ENCODE data around the gene PPFIA3. TPM values are rescaled to one million over a fixed set of nuclear protein-coding genes. Genes with fewer than 3 reads are reported as not detected.
A peak's percentile ranks its signal among the peaks of the same experiment; 100 is the strongest.
"Not testable (repeated sequence)": the region's sequence is repeated elsewhere in the genome, so short reads cannot be mapped to it uniquely, and the experiment has no call there.

PPFIA3 gene
- polyA plus RNA-seq, 2 of the 4 experiments (the other 2 are of a cell fraction) = 3.2 to 7.3 TPM

DNA sequence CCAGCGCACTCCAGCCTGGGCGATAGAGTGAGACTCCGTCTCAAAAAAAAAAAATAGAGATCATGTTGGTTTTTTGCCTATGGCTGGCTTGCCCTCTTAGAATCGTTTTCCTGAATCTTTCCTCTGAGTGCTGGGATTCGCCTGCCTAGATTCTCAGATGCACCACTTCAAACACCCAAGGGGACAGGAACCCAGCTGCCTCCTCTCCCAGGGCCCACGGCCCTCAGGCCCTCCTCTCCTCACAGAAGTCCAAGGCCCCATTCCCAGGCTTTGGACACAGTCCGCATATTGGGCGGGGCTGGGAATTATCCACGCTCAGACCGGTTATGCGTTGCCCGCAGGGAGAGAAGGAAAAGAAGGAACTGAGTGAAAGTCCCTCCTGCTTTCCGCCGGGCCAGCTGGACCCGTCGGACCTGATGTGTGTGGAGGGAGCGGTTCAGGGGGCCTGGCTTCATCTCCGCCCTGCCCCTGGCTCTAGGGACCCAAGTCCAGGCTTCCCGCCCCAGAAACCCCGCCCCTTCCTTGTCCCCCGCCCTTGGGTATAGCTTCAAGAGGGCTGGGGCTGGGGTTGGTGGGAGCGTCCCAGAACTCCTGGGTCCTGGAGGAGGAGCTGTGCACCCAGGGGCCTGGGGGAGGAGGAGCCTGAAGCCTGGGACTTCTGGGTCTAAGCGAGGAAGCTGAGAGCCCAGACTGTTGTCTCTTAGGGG is 5.8 kb downstream of the PPFIA3 start:
- ATAC-seq (no peak), FAIRE-seq (no peak), DNase-seq (ENCODE audit: low read depth in 1 of 2, low spot score in 1 of 2) (no peak)
- CTCF ChIA-PET = interaction anchor here (1.0 to 21.0 kb wide), 6 partner anchors 9 to 101 kb away, joined by 4 to 298 read pairs (median 8); partner anchors contain the start of gene LIN7B
- Histone ChIP-seq H3K9me3 (no peaks in the 10 kb centered on the region), H3K4me1 (peaks cover 12% of the 10 kb centered on the region), H3K4me2 (no peak overlapping the region), H3K27ac (no peak overlapping the region), H3K4me3 (no peak overlapping the region)
- TF ChIP-seq ZSCAN20 (CRISPR knock-in tag; IDR thresholded peaks at IDR 0.05) (no peak), JUN (IDR thresholded peaks at IDR 0.05) (no peak), HOXB13 (CRISPR knock-in tag; IDR thresholded peaks at IDR 0.05; ENCODE audit: low read depth) (no peak), EP300 (IDR thresholded peaks at IDR 0.05) (no peak), CHD2 (IDR thresholded peaks at IDR 0.05; ENCODE audit: low read length, partially characterized antibody) (no peak), RNF2 (IDR thresholded peaks at IDR 0.05; ENCODE audit: borderline replicate concordance, low read depth) (no peak), NPAS2 (CRISPR knock-in tag; IDR thresholded peaks at IDR 0.05; ENCODE audit: borderline replicate concordance) (no peak), PHF8 (IDR thresholded peaks at IDR 0.05; ENCODE audit: borderline replicate concordance, low read depth) (no peak)
- TF ChIP-seq, protein P1, sequence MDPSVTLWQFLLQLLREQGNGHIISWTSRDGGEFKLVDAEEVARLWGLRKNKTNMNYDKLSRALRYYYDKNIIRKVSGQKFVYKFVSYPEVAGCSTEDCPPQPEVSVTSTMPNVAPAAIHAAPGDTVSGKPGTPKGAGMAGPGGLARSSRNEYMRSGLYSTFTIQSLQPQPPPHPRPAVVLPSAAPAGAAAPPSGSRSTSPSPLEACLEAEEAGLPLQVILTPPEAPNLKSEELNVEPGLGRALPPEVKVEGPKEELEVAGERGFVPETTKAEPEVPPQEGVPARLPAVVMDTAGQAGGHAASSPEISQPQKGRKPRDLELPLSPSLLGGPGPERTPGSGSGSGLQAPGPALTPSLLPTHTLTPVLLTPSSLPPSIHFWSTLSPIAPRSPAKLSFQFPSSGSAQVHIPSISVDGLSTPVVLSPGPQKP (IDR thresholded peaks at IDR 0.05; ENCODE audit: low read depth, low read length) = no peak
- TF ChIP-seq, protein P2, sequence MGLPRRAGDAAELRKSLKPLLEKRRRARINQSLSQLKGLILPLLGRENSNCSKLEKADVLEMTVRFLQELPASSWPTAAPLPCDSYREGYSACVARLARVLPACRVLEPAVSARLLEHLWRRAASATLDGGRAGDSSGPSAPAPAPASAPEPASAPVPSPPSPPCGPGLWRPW (IDR thresholded peaks at IDR 0.05) = no peak
- POLR2A ChIA-PET = interaction anchor here (0.9 kb wide), 1 partner anchor 11 kb away, joined by 4 read pairs; the partner anchor contains the start of gene LIN7B
- 79% methylated on average over 20 of the region's 23 CpGs for WGBS (ENCODE audit: missing lambda C conversion rate)

DNA sequence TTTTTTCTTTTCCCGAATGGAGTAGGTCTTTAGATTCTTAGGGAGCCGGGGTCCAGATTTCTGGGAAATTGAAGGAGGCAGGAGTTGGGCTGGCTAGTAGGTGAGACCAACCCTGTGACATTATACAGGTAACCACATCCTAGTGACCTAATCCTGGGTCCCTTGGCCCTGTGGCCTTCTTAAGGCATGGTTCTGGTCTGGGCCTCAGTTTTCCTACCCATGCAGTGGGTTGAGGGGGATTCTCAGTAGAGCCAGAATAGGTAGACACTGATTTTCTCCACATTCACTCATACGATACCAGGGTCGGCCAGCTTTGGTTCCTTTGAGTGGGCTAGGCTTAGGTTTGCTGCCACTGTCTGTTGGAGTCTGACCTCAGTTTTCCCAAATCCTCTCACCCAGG is 7.2 kb downstream of the PPFIA3 start:
- Histone ChIP-seq H3K27ac (no peak overlapping the region), H3K4me2 (no peak overlapping the region), H3K9me3 (no peaks in the 10 kb centered on the region), H3K4me1 (peaks cover 9% of the 10 kb centered on the region; the same call in 2 of the 3 replicates), H3K4me3 (no peak overlapping the region)
- WGBS (ENCODE audit: missing lambda C conversion rate) = 84% methylated on average over 4 of the region's 4 CpGs
- FAIRE-seq (no peak), ATAC-seq (no peak), DNase-seq (ENCODE audit: low read depth in 1 of 2, low spot score in 1 of 2) (no peak)
- CTCF ChIA-PET = interaction anchor here (0.6 to 21.0 kb wide), 6 partner anchors 11 to 508 kb away, joined by 3 to 298 read pairs (median 6); partner anchors contain the start of gene LIN7B
- POLR2A ChIA-PET = interaction anchor here (0.6 to 0.7 kb wide), 3 partner anchors 11 to 49 kb away, joined by 3 to 6 read pairs (median 4); no protein-coding TSS in a partner anchor
- no peak for TF ChIP-seq SMC3 (IDR thresholded peaks at IDR 0.05)

DNA sequence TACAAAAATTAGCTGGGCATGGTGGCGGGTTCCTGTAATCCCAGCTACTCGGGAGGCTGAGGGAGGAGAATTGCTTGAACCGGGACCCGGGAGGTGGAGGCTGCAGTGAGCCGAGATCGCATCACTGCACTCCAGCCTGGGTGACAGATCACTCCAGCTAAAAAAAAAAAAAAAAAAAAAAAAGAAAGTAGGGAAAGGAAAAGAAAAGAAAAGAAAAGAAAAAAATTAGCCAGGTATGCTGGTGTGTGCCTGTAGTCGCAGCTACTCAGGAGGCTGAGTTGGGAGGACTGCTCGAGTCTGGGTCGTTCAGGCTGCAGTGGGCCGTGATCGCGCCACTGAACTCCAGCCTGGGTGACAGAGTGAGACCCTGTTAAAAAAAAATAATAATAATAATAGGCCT is 7.9 kb downstream of the PPFIA3 start:
- not testable (repeated sequence) for DNase-seq (ENCODE audit: low read depth in 1 of 2, low spot score in 1 of 2); FAIRE-seq; H3K4me1 ChIP-seq; ATAC-seq; H3K9me3 ChIP-seq
- H3K4me3 ChIP-seq = peak overlapping the region; percentile 36; the same call in 2 of the 3 replicates
- H3K4me2 ChIP-seq = peak overlapping the region; percentile 84
- 95% methylated on average over 12 of the region's 12 CpGs for WGBS (ENCODE audit: missing lambda C conversion rate)
- H3K27ac ChIP-seq = peak overlapping the region; percentile 62 to 80; a peak in 5 of 6 replicates
- ChIA-PET POLR2A (interaction anchor here (0.6 to 1.3 kb wide), 11 partner anchors 10 to 351 kb away, joined by 3 to 14 read pairs (median 4); partner anchors contain the start of gene LIN7B), CTCF (interaction anchor here (0.6 to 21.0 kb wide), 8 partner anchors 11 to 509 kb away, joined by 3 to 298 read pairs (median 6); partner anchors contain the start of gene LIN7B)

DNA sequence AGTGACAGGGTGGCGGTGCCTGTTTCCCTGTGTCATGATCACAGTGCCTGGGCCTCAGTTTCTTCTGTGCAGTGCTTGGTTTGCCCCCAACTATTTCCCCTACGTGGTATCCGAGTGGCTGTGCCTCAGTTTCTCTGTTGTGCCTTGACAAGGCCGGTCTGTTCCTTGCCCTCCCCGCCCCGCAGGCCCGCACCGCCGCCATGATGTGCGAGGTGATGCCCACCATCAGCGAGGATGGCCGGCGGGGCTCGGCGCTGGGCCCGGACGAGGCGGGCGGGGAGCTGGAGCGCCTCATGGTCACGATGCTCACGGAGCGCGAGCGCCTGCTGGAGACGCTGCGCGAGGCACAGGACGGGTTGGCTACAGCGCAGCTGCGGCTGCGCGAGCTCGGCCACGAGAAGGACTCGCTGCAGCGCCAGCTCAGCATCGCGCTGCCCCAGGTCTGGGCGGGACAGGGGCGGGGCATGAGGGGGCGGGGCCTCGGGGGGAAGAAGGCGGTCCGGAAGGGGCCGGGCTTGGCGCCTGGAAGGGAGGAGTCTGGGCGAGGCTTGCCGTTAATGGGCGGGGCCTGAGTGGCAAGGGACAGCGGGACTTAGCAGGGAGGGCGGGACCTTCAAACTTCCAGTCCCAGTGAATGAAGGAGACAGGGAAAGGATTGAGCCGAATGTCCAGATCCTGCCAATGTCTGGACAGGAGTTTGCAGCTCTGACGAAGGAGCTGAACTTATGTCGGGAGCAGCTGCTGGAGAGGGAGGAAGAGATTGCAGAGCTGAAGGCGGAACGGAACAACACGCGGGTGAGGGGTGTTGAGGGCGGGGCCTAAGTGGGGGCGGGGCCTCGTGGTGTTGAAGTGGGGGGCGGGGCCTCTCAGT is 8.6 kb downstream of the PPFIA3 start:
- Histone ChIP-seq H3K4me2 (peak overlapping the region; percentile 84), H3K4me3 (peak overlapping the region; percentile 40), H3K9me3 (no peaks in the 10 kb centered on the region), H3K27ac (peak overlapping the region; percentile 62 to 80), H3K4me1 (peaks cover 9% of the 10 kb centered on the region; the same call in 2 of the 3 replicates)
- WGBS (ENCODE audit: missing lambda C conversion rate) = 10% methylated on average over 19 of the region's 63 CpGs
- ChIA-PET CTCF (interaction anchor here (0.7 to 21.0 kb wide), 13 partner anchors 12 to 187 kb away, joined by 3 to 298 read pairs (median 5); partner anchors contain the start of genes GYS1, LIN7B and RUVBL2), POLR2A (interaction anchor here (0.6 to 1.8 kb wide), 13 partner anchors 10 to 351 kb away, joined by 3 to 14 read pairs (median 4); partner anchors contain the start of gene LIN7B)
- DNase-seq (ENCODE audit: low read depth in 1 of 2, low spot score in 1 of 2) (peak; percentile 99), ATAC-seq (peak; percentile 89 to 97), FAIRE-seq (peak; percentile 54)
- no peak for TF ChIP-seq RARB (CRISPR knock-in tag; IDR thresholded peaks at IDR 0.05)
- peak in 1 of 2 experiments; percentile 54; a peak in 1 of 5 replicates for TF ChIP-seq JUN (IDR thresholded peaks at IDR 0.05)
- TF ChIP-seq RCOR1 (IDR thresholded peaks at IDR 0.05; ENCODE audit: low read depth, low read length) = no peak
- TF ChIP-seq CHD2 (IDR thresholded peaks at IDR 0.05; ENCODE audit: low read length, partially characterized antibody) = no peak
- TF ChIP-seq, protein P1 (IDR thresholded peaks at IDR 0.05; ENCODE audit: low read depth, low read length) = no peak
- TF ChIP-seq, protein P3, sequence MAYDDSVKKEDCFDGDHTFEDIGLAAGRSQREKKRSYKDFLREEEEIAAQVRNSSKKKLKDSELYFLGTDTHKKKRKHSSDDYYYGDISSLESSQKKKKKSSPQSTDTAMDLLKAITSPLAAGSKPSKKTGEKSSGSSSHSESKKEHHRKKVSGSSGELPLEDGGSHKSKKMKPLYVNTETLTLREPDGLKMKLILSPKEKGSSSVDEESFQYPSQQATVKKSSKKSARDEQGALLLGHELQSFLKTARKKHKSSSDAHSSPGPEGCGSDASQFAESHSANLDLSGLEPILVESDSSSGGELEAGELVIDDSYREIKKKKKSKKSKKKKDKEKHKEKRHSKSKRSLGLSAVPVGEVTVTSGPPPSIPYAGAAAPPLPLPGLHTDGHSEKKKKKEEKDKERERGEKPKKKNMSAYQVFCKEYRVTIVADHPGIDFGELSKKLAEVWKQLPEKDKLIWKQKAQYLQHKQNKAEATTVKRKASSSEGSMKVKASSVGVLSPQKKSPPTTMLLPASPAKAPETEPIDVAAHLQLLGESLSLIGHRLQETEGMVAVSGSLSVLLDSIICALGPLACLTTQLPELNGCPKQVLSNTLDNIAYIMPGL (CRISPR knock-in tag; IDR thresholded peaks at IDR 0.05; ENCODE audit: borderline replicate concordance) = peak; percentile 68; the same call in 1 of the 2 replicates
- peak; percentile 82 for TF ChIP-seq POLR2A (IDR thresholded peaks at IDR 0.05; ENCODE audit: low read length)
- TF ChIP-seq PHF8 (IDR thresholded peaks at IDR 0.05; ENCODE audit: borderline replicate concordance, low read depth) = peak; percentile 24; the same call in 1 of the 2 replicates
- TF ChIP-seq HOXA7 (CRISPR knock-in tag; IDR thresholded peaks at IDR 0.05) = no peak; the same call in 1 of the 2 replicates
- no peak for TF ChIP-seq EP300 (IDR thresholded peaks at IDR 0.05)
- peak; percentile 85; the same call in 1 of the 2 replicates for TF ChIP-seq HEYL (CRISPR knock-in tag; IDR thresholded peaks at IDR 0.05)
- peak; percentile 16; the same call in 1 of the 2 replicates for TF ChIP-seq ZC3H11A (IDR thresholded peaks at IDR 0.05)
- TF ChIP-seq, protein P4, sequence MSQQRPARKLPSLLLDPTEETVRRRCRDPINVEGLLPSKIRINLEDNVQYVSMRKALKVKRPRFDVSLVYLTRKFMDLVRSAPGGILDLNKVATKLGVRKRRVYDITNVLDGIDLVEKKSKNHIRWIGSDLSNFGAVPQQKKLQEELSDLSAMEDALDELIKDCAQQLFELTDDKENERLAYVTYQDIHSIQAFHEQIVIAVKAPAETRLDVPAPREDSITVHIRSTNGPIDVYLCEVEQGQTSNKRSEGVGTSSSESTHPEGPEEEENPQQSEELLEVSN (IDR thresholded peaks at IDR 0.05; ENCODE audit: borderline replicate concordance, low read depth) = peak; percentile 100
